Measurements from ENCODE around the gene ANKIB1. TPM values are rescaled to one million over a fixed set of nuclear protein-coding genes. Genes with fewer than 3 reads are reported as not detected.

The ANKIB1 gene
- total RNA-seq, 1 donor from 2014 or later, result 77.7 TPM

GRCh38 chr7:92296880-92297445, 51.2 kb downstream of the ANKIB1 start:
- no peak for TF ChIP-seq CTCF (IDR thresholded peaks at IDR 0.05; ENCODE audit: partially characterized antibody, unreplicated experiment)
- DNase-seq, result no peak
- Mint-ChIP-seq H3K36me3 (ENCODE audit: unreplicated experiment) (no peaks in the 10 kb centered on the region), H3K4me3 (ENCODE audit: unreplicated experiment) (no peak overlapping the region), H3K4me1 (ENCODE audit: low read depth, unreplicated experiment) (peaks cover 6% of the 10 kb centered on the region), H3K9me3 (ENCODE audit: unreplicated experiment) (no peaks in the 10 kb centered on the region), H3K27ac (ENCODE audit: unreplicated experiment) (no peak overlapping the region), H3K27me3 (ENCODE audit: unreplicated experiment) (no peaks in the 10 kb centered on the region)

- Mint-ChIP-seq H3K27me3 (ENCODE audit: unreplicated experiment) (no peaks in the 10 kb centered on the region), H3K9me3 (ENCODE audit: unreplicated experiment) (no peaks in the 10 kb centered on the region), H3K27ac (ENCODE audit: unreplicated experiment) (no peak overlapping the region), H3K4me1 (ENCODE audit: low read depth, unreplicated experiment) (peaks cover 6% of the 10 kb centered on the region), H3K36me3 (ENCODE audit: unreplicated experiment) (no peaks in the 10 kb centered on the region), H3K4me3 (ENCODE audit: unreplicated experiment) (no peak overlapping the region)
- no peak for TF ChIP-seq CTCF (IDR thresholded peaks at IDR 0.05; ENCODE audit: partially characterized antibody, unreplicated experiment)
- DNase-seq, result no peak
These were observed 52.0 kb downstream of the ANKIB1 start for GRCh38 chr7:92297736-92298135.

GRCh38 chr7:92303761-92304160, 58.0 kb downstream of the ANKIB1 start:
- no peak for TF ChIP-seq CTCF (IDR thresholded peaks at IDR 0.05; ENCODE audit: partially characterized antibody, unreplicated experiment)
- Mint-ChIP-seq H3K27ac (ENCODE audit: unreplicated experiment) (no peak overlapping the region), H3K27me3 (ENCODE audit: unreplicated experiment) (no peaks in the 10 kb centered on the region), H3K9me3 (ENCODE audit: unreplicated experiment) (no peaks in the 10 kb centered on the region), H3K4me1 (ENCODE audit: low read depth, unreplicated experiment) (no peaks in the 10 kb centered on the region), H3K36me3 (ENCODE audit: unreplicated experiment) (no peaks in the 10 kb centered on the region), H3K4me3 (ENCODE audit: unreplicated experiment) (no peak overlapping the region)
- DNase-seq, result no peak

GRCh38 chr7:92304406-92304893, 58.7 kb downstream of the ANKIB1 start:
- no peaks in the 10 kb centered on the region for H3K27me3 Mint-ChIP-seq (ENCODE audit: unreplicated experiment)
- H3K27ac Mint-ChIP-seq (ENCODE audit: unreplicated experiment), result no peak overlapping the region
- H3K4me3 Mint-ChIP-seq (ENCODE audit: unreplicated experiment), result no peak overlapping the region
- H3K9me3 Mint-ChIP-seq (ENCODE audit: unreplicated experiment), result no peaks in the 10 kb centered on the region
- DNase-seq, result no peak
- TF ChIP-seq CTCF (IDR thresholded peaks at IDR 0.05; ENCODE audit: partially characterized antibody, unreplicated experiment), result no peak
- H3K4me1 Mint-ChIP-seq (ENCODE audit: low read depth, unreplicated experiment), result no peaks in the 10 kb centered on the region
- no peaks in the 10 kb centered on the region for H3K36me3 Mint-ChIP-seq (ENCODE audit: unreplicated experiment)

GRCh38 chr7:92306153-92306552, 60.4 kb downstream of the ANKIB1 start:
- no peak for DNase-seq
- TF ChIP-seq CTCF (IDR thresholded peaks at IDR 0.05; ENCODE audit: partially characterized antibody, unreplicated experiment), result no peak
- Mint-ChIP-seq H3K4me3 (ENCODE audit: unreplicated experiment) (no peak overlapping the region), H3K27me3 (ENCODE audit: unreplicated experiment) (no peaks in the 10 kb centered on the region), H3K36me3 (ENCODE audit: unreplicated experiment) (no peaks in the 10 kb centered on the region), H3K9me3 (ENCODE audit: unreplicated experiment) (no peaks in the 10 kb centered on the region), H3K27ac (ENCODE audit: unreplicated experiment) (no peak overlapping the region), H3K4me1 (ENCODE audit: low read depth, unreplicated experiment) (no peaks in the 10 kb centered on the region)
